HFF-Myc (cell line): Measurements from ENCODE around the gene KRT31.

ENCODE experiments used
- DNase-seq: peaks from one replicate; pipeline ENCODE4 v3.0.0-alpha.2; 2011; ENCODE audit warnings: low read depth; ENCODE audit errors: extremely low read depth
- H3K4me3 ChIP-seq: replicated peaks from 2 replicates; pipeline ENCODE4 v1.5.1; 2011; ENCODE audit warnings: low read depth, mild to moderate bottlenecking, control low read depth, low read length
- CTCF ChIP-seq: IDR thresholded peaks from 2 replicates; pipeline ENCODE4 v1.5.1; 2012; ENCODE audit warnings: mild to moderate bottlenecking, low read depth, low read length, control low read depth; ENCODE audit errors: missing control alignments

Gene KRT31

GRCh38 chr17:41396996-41397660, at the start of gene KRT31:
KRT31 (minus strand) TSS chr17:41397608; CDS start chr17:41397539, 69 bp downstream.
- H3K4me3 ChIP-seq: no peak within 1 kb of the TSS
- no peak for DNase-seq
- no peak for TF ChIP-seq CTCF

GRCh38 chr17:41446806-41447205, 49.4 kb upstream of the KRT31 start:
- DNase-seq: no peak
- H3K4me3 ChIP-seq: no peak overlapping the region
- no peak for TF ChIP-seq CTCF

GRCh38 chr17:41444640-41445039, 47.2 kb upstream of the KRT31 start:
- no peak for TF ChIP-seq CTCF
- DNase-seq: no peak
- H3K4me3 ChIP-seq: no peak overlapping the region

GRCh38 chr17:41444186-41444585, 46.8 kb upstream of the KRT31 start:
- DNase-seq: no peak
- no peak for TF ChIP-seq CTCF
- no peak overlapping the region for H3K4me3 ChIP-seq

- DNase-seq: no peak
- no peak for TF ChIP-seq CTCF
- no peak overlapping the region for H3K4me3 ChIP-seq
Measured at GRCh38 chr17:41442739-41443138, 45.3 kb upstream of the KRT31 start.

- no peak within 1 kb of the TSS for H3K4me3 ChIP-seq
- TF ChIP-seq CTCF: no peak
- DNase-seq: no peak
Measured at GRCh38 chr17:41440531-41441033, 43.2 kb upstream of the KRT31 start, which contains the start of gene KRT38. KRT38 (minus strand) TSS chr17:41440983; CDS start chr17:41440921, 62 bp downstream.
